A549 (cell line): ENCODE measurements around the gene ANKAR. TPM values are rescaled to one million over a fixed set of nuclear protein-coding genes. Genes with fewer than 3 reads are reported as not detected.
A peak's percentile ranks its signal among the peaks of the same experiment; 100 is the strongest.
"Not testable (repeated sequence)": the region's sequence is repeated elsewhere in the genome, so short reads cannot be mapped to it uniquely, and the experiment has no call there.

Experiments used
- ATAC-seq, 2 experiments: fragments of 200-7000 bp in 1 of 2; fragments of >200 bp in 1 of 2; cut with Nextera tagmentation in 1 of 2; cut with Tn5 transposase in 1 of 2; 3 replicates each; pipeline versions ENCODE4 v1.8.0 to v1.9.1; 2018 to 2020; ENCODE audit warnings: mild to moderate bottlenecking in 1 of 2, moderate library complexity in 1 of 2
- CTCF ChIA-PET: fragments of 300-600 bp; sonication (Branson Sonifier 250); formaldehyde crosslinking; extraction: SDS; loops from one replicate; lab custom pipeline; 2021; ENCODE audit warnings: antibody characterized with exemption, inconsistent platforms; lab: Yijun Ruan, JAX
- POLR2A ChIA-PET: fragments of 350-600 bp; formaldehyde crosslinking; extraction: SDS; loops from one replicate; lab custom pipeline; 2021; ENCODE audit warnings: antibody characterized with exemption, inconsistent platforms; lab: Yijun Ruan, JAX
- DNase-seq, 2 experiments: peaks; one replicate each; pipeline versions ENCODE4 v3.0.0 to v3.0.0-alpha.2; 2011 to 2016; ENCODE audit warnings: low read depth in 1 of 2, low spot score in 1 of 2
- FAIRE-seq: peaks from 2 replicates; lab custom pipeline; 2011; peaks lifted over from hg19 to GRCh38; lab: Jason Lieb, UNC
- H3K27ac ChIP-seq, 2 experiments: fragments of >200 bp; sonication (Bioruptor Twin); formaldehyde crosslinking; 3 replicates each; pipeline ENCODE4 v1.5.1; 2016 to 2017
- H3K4me1 ChIP-seq: fragments of >200 bp; sonication (Bioruptor Twin); formaldehyde crosslinking; 3 replicates; pipeline ENCODE4 v1.6.1; 2016
- H3K4me2 ChIP-seq: fragments of >200 bp; sonication (Bioruptor Twin); formaldehyde crosslinking; 3 replicates; pipeline ENCODE4 v1.6.1; 2016
- H3K4me3 ChIP-seq: fragments of >200 bp; sonication (Bioruptor Twin); formaldehyde crosslinking; 3 replicates; pipeline ENCODE4 v1.5.1; 2016
- H3K9me3 ChIP-seq: fragments of >200 bp; sonication (Bioruptor Twin); formaldehyde crosslinking; 3 replicates; pipeline ENCODE4 v1.6.1; 2016
- BCL3 ChIP-seq: fragments of >200 bp; sonication (Bioruptor Twin); formaldehyde crosslinking; IDR thresholded peaks from 3 replicates; pipeline ENCODE4 v1.6.1; 2016
- CBX2 ChIP-seq: fragments of 200-600 bp; sonication (generic); IDR thresholded peaks from 2 replicates; pipeline ENCODE4 v1.6.1; 2016; ENCODE audit warnings: low read depth, mild to moderate bottlenecking, borderline replicate concordance
- CBX8 ChIP-seq: fragments of 200-600 bp; sonication (generic); IDR thresholded peaks from 2 replicates; pipeline ENCODE4 v1.6.1; 2016
- CEBPB ChIP-seq, 2 experiments: fragments of >200 bp in 1 of 2; sonication (Bioruptor Twin) in 1 of 2; formaldehyde crosslinking in 1 of 2; IDR thresholded peaks; 2 replicates each; pipeline ENCODE4 v1.6.1; 2012 to 2016
- CHD2 ChIP-seq: fragments of 150-350 bp; IDR thresholded peaks from 2 replicates; pipeline ENCODE4 v1.6.1; 2014; ENCODE audit warnings: low read length; ENCODE audit not compliant: partially characterized antibody
- CHD4 ChIP-seq: fragments of 200-600 bp; sonication (generic); IDR thresholded peaks from 2 replicates; pipeline ENCODE4 v1.6.1; 2016; ENCODE audit warnings: antibody characterized with exemption, mild to moderate bottlenecking, borderline replicate concordance
- EHMT2 ChIP-seq: fragments of 200-600 bp; sonication (generic); IDR thresholded peaks from 2 replicates; pipeline ENCODE4 v1.6.1; 2016; ENCODE audit warnings: antibody characterized with exemption, low read depth, mild to moderate bottlenecking, moderate library complexity
- HDAC2 ChIP-seq: fragments of 200-600 bp; sonication (generic); IDR thresholded peaks from 2 replicates; pipeline ENCODE4 v1.6.1; 2016
- HEYL ChIP-seq: fragments of 250-450 bp; sonication (Bioruptor Pico); IDR thresholded peaks from 2 replicates; pipeline ENCODE4 v1.8.0; 2021; ENCODE audit warnings: mild to moderate bottlenecking, moderate library complexity
- KDM5A ChIP-seq: fragments of 200-600 bp; sonication (generic); IDR thresholded peaks from 2 replicates; pipeline ENCODE4 v1.6.1; 2016; ENCODE audit warnings: antibody characterized with exemption, mild to moderate bottlenecking
- MYC ChIP-seq: IDR thresholded peaks from 2 replicates; pipeline ENCODE4 v1.6.1; 2012; ENCODE audit warnings: mild to moderate bottlenecking, inconsistent platforms, low read length, improper control_type of control experiment, borderline replicate concordance
- NFE2L2 ChIP-seq: fragments of 150-350 bp; conservative IDR thresholded peaks from 2 replicates; pipeline ENCODE4 v1.6.1; 2014; ENCODE audit warnings: low read length
- NPAS2 ChIP-seq: fragments of 250-450 bp; sonication (Bioruptor Pico); IDR thresholded peaks from 2 replicates; pipeline ENCODE4 v1.8.0; 2022; ENCODE audit warnings: mild to moderate bottlenecking, moderate library complexity, borderline replicate concordance
- RAD21 ChIP-seq, 2 experiments: fragments of >200 bp in 1 of 2; sonication (Bioruptor Twin) in 1 of 2; formaldehyde crosslinking in 1 of 2; IDR thresholded peaks in 1 of 2; conservative IDR thresholded peaks in 1 of 2; 2 replicates in 1 of 2; 3 replicates in 1 of 2; pipeline ENCODE4 v1.6.1; 2012 to 2018; ENCODE audit warnings: inconsistent platforms in 1 of 2
- RCOR1 ChIP-seq: fragments of 150-350 bp; IDR thresholded peaks from 2 replicates; pipeline ENCODE4 v1.6.1; 2014; ENCODE audit warnings: antibody characterized with exemption, low read length, low read depth
- RFX5 ChIP-seq: fragments of 450-650 bp; IDR thresholded peaks from 2 replicates; pipeline ENCODE4 v1.7.1; 2014; ENCODE audit warnings: antibody characterized with exemption, mild to moderate bottlenecking, moderate library complexity
- SREBF2 ChIP-seq: fragments of 450-650 bp; IDR thresholded peaks from 2 replicates; pipeline ENCODE4 v1.6.1; 2014; ENCODE audit warnings: mild to moderate bottlenecking, moderate library complexity
- TP53 ChIP-seq: fragments of 250-450 bp; sonication (Bioruptor Pico); IDR thresholded peaks from 2 replicates; pipeline ENCODE4 v1.5.0; 2021; ENCODE audit warnings: mild to moderate bottlenecking, moderate library complexity
- ZSCAN20 ChIP-seq: fragments of 250-450 bp; sonication (Bioruptor Pico); IDR thresholded peaks from 2 replicates; pipeline ENCODE4 v1.8.0; 2022; ENCODE audit warnings: mild to moderate bottlenecking, moderate library complexity
- WGBS: methylation state at CpG from one replicate; pipeline ENCODE4 v1.1.6; 2017; ENCODE audit errors: missing lambda C conversion rate; 5-methylcytosine and 5-hydroxymethylcytosine counted together
- polyA plus RNA-seq, 4 experiments: library from polyadenylated mRNA; depleted of rRNA in 3 of 4; stranded (reverse); fragments of >200 nt; fragmentation: RNase III in 1 of 4; extraction: RNeasy Plus Mini Kit Qiagen cat#74134 plus additional on column Dnase treatment in 1 of 4; gene quantifications; 2 replicates in 3 of 4; 3 replicates in 1 of 4; pipeline ENCODE4 v1.2.3, GENCODE V29; 2011 to 2017
- TF ChIP-seq, protein P1 (sequence below): fragments of 250-450 bp; sonication (Bioruptor Pico); IDR thresholded peaks from 2 replicates; pipeline ENCODE4 v1.5.0; 2021; ENCODE audit warnings: mild to moderate bottlenecking, moderate library complexity, borderline replicate concordance

ANKAR gene
- polyA plus RNA-seq, 2 of the 4 experiments (the other 2 are of a cell fraction): 2.2 to 4.8 TPM

- DNase-seq: no peak
- no peak for TF ChIP-seq MYC
- no peak for TF ChIP-seq CBX2
- TF ChIP-seq ZSCAN20: no peak
- TF ChIP-seq CHD2: no peak
- TF ChIP-seq TP53 (CRISPR knock-in tag): no peak
- no peak for TF ChIP-seq NPAS2
- TF ChIP-seq HDAC2: no peak
- TF ChIP-seq RFX5: no peak
- TF ChIP-seq BCL3: no peak
- no peak for TF ChIP-seq SREBF2
- TF ChIP-seq CBX8: no peak
- TF ChIP-seq NFE2L2: no peak
- TF ChIP-seq, protein P1, sequence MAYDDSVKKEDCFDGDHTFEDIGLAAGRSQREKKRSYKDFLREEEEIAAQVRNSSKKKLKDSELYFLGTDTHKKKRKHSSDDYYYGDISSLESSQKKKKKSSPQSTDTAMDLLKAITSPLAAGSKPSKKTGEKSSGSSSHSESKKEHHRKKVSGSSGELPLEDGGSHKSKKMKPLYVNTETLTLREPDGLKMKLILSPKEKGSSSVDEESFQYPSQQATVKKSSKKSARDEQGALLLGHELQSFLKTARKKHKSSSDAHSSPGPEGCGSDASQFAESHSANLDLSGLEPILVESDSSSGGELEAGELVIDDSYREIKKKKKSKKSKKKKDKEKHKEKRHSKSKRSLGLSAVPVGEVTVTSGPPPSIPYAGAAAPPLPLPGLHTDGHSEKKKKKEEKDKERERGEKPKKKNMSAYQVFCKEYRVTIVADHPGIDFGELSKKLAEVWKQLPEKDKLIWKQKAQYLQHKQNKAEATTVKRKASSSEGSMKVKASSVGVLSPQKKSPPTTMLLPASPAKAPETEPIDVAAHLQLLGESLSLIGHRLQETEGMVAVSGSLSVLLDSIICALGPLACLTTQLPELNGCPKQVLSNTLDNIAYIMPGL (CRISPR knock-in tag): no peak
- TF ChIP-seq CHD4: no peak
- no peak for TF ChIP-seq KDM5A
- TF ChIP-seq EHMT2: no peak
- no peak for TF ChIP-seq HEYL (CRISPR knock-in tag)
- TF ChIP-seq RAD21 (conservative IDR thresholded peaks at IDR 0.05 in 1 of 2, IDR thresholded peaks at IDR 0.05 in 1 of 2): no peak
- TF ChIP-seq RCOR1: no peak
- no peak overlapping the region for H3K4me3 ChIP-seq
- no peak for ATAC-seq
- H3K9me3 ChIP-seq: no peaks in the 10 kb centered on the region
- no peak overlapping the region for H3K27ac ChIP-seq
- ChIA-PET POLR2A (no interaction called here), CTCF (interaction anchor here (5.9 kb wide), 1 partner anchor 11 kb away, joined by 33 read pairs; no protein-coding TSS in a partner anchor)
- WGBS: 8% methylated on average over 1 of the region's 1 CpG
- no peak for FAIRE-seq
- no peak overlapping the region for H3K4me2 ChIP-seq
- H3K4me1 ChIP-seq: no peaks in the 10 kb centered on the region
Observed at GRCh38 chr2:189648846-189649509, 25.5 kb upstream of the ANKAR start.

DNA sequence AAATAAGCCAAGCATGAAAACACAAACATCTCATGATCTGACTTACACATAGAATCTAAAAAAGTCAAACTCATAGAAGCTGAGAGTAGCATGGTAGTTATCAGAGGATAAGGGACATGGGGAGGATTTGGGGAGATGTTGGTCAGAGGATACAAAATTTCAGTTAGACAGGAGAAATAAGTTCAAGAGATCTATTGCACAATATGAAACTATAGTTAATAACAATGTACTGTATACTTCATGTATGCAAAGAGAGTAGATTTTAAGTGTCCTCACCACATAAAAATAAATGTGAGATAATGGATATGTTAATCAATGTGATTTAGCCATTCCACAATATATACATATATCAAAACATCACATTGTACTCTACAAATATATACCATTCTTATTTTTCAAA is 23.2 kb upstream of the ANKAR start:
- ATAC-seq: no peak
- FAIRE-seq: no peak
- CTCF ChIA-PET: interaction anchor here (1.8 to 5.9 kb wide), 2 partner anchors 8 to 9 kb away, joined by 6 to 33 read pairs; no protein-coding TSS in a partner anchor
- no peak overlapping the region for H3K27ac ChIP-seq
- POLR2A ChIA-PET: no interaction called here
- no peaks in the 10 kb centered on the region for H3K9me3 ChIP-seq
- DNase-seq: no peak
- H3K4me1 ChIP-seq: no peaks in the 10 kb centered on the region
- H3K4me3 ChIP-seq: no peak overlapping the region
- H3K4me2 ChIP-seq: no peak overlapping the region
- TF ChIP-seq CHD2 (no peak), CEBPB (IDR thresholded peaks at IDR 0.05) (0 out of 4 replicates have a peak, but pooled peaks of 1 of the 2 experiments have one; percentile 12)

- H3K9me3 ChIP-seq, POLR2A ChIA-PET, H3K4me1 ChIP-seq, ATAC-seq, FAIRE-seq, H3K4me2 ChIP-seq, DNase-seq, H3K27ac ChIP-seq, H3K4me3 ChIP-seq: not testable (repeated sequence)
- CTCF ChIA-PET: interaction anchor here (0.6 kb wide), 1 partner anchor 747 kb away, joined by 3 read pairs; no protein-coding TSS in a partner anchor
- WGBS: 93% methylated on average over 3 of the region's 29 CpGs
Observed at GRCh38 chr2:189653464-189653863, 21.0 kb upstream of the ANKAR start.
